ENCODE data around the gene PTGER2.

PTGER2 gene, protein sequence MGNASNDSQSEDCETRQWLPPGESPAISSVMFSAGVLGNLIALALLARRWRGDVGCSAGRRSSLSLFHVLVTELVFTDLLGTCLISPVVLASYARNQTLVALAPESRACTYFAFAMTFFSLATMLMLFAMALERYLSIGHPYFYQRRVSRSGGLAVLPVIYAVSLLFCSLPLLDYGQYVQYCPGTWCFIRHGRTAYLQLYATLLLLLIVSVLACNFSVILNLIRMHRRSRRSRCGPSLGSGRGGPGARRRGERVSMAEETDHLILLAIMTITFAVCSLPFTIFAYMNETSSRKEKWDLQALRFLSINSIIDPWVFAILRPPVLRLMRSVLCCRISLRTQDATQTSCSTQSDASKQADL

DNA sequence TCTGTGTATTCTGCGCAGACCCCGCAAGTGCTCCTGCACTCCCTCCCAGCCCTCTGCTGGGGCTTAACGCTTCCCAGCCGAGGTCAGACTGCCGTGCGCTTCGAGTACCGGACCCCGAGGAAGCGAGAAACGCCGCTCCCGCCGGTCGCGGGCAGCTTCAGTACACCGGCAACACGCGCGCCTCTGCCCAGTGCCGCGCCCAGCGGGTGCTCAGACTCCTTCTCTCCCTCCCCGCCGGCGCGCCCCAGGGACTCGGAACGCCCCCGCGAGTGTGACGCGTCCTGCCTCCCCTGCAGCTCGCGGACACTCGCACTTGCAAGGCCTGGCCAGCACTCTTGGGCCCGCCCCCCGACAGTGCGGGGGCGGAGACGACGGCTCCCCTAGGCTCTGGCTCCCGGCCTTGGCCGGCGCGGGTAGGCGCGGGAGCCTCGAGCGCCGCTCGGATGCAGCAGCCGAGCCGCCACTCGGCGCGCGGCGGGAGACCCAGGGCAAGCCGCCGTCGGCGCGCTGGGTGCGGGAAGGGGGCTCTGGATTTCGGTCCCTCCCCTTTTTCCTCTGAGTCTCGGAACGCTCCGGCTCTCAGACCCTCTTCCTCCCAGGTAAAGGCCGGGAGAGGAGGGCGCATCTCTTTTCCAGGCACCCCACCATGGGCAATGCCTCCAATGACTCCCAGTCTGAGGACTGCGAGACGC, at the start of gene PTGER2:
Gene PTGER2 (plus strand): TSS at position 410 of the 692 bp plus-strand sequence. CDS start 237 bp downstream, at position 647.
- DNase-seq: peak; percentile 88

DNA sequence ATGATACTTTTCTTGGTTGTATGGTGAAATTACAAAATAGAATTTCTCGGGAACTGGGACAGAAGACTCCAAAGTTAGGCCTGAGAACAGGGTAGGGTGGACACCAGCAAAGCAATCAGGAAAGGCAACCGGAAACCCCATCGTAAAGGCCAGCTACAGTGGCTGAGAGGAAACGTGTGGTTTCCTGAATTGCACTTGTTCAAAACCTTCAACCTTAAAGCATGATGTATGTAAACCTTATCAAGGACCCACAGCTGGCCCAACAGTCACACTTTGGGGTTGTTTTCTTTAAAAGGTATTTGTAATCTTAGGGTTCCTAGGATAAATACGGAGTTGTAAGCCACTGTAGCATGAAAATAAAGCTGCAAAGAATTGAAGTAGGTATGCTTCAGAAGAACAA, 48.9 kb upstream of the PTGER2 start:
- Mint-ChIP-seq H3K36me3 (ENCODE audit: low read depth) (no peaks in the 10 kb centered on the region), H3K4me1 (peaks cover 44% of the 10 kb centered on the region), H3K9me3 (no peaks in the 10 kb centered on the region), H3K27me3 (peaks cover 32% of the 10 kb centered on the region), H3K4me3 (no peak overlapping the region), H3K27ac (no peak overlapping the region)
- no peak for DNase-seq
- no peak for ATAC-seq

More for the DNA sequence above, at the start of gene PTGER2:
- Mint-ChIP-seq H3K4me1 (peaks cover 86% of the 10 kb centered on the region), H3K27ac (peak within 1 kb of the TSS; percentile 92), H3K9me3 (no peaks in the 10 kb centered on the region), H3K36me3 (ENCODE audit: low read depth) (peaks cover 20% of the 10 kb centered on the region), H3K4me3 (peak within 1 kb of the TSS; percentile 97), H3K27me3 (peaks cover 16% of the 10 kb centered on the region)
- peak; percentile 78 for ATAC-seq

DNA sequence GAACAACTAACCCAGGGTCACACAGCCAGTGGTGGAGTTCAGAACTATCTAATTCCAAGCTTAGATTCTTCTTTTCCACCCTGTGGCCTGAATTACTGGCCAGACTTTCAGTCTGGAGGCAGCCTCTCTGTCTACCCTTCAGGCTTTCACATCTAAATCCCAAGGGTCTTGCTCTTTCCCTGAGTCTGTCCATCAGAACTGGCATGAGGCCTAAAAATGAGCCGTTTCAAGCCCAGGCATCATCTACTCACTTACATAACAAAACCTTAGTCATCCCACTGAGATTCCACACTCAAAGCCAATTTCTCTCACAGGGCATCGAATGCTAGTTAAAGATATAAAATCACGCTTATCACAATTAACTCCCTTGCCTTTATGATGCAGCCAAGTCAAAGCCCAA, 47.9 kb upstream of the PTGER2 start:
- Mint-ChIP-seq H3K27me3 (peaks cover 35% of the 10 kb centered on the region), H3K4me1 (peaks cover 45% of the 10 kb centered on the region), H3K9me3 (no peaks in the 10 kb centered on the region), H3K4me3 (no peak overlapping the region), H3K27ac (peak overlapping the region; percentile 0), H3K36me3 (ENCODE audit: low read depth) (no peaks in the 10 kb centered on the region)
- ATAC-seq: no peak
- no peak for DNase-seq

DNA sequence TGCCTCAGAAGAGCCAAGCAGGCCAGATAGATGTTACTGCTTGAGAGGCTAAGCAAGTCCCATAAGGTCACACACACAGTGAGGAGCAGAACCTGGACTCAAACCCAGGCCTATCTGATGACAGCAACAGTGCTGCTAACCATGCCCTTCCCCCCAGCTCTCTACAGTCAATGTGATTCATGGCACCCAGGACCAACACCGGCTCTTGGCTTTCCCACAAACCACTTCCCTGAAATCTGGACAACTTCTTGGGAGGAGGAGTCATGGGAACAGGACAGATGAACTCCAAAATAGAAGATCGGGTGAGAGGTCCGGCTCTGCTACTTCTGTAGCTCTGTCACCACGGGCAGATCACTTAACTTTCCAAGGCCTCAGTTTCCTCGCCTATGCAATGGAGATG, 47.3 kb upstream of the PTGER2 start:
- DNase-seq: no peak
- Mint-ChIP-seq H3K27me3 (peaks cover 35% of the 10 kb centered on the region), H3K27ac (no peak overlapping the region), H3K36me3 (ENCODE audit: low read depth) (no peaks in the 10 kb centered on the region), H3K9me3 (no peaks in the 10 kb centered on the region), H3K4me1 (peaks cover 45% of the 10 kb centered on the region), H3K4me3 (peak overlapping the region; percentile 83)
- ATAC-seq: no peak

DNA sequence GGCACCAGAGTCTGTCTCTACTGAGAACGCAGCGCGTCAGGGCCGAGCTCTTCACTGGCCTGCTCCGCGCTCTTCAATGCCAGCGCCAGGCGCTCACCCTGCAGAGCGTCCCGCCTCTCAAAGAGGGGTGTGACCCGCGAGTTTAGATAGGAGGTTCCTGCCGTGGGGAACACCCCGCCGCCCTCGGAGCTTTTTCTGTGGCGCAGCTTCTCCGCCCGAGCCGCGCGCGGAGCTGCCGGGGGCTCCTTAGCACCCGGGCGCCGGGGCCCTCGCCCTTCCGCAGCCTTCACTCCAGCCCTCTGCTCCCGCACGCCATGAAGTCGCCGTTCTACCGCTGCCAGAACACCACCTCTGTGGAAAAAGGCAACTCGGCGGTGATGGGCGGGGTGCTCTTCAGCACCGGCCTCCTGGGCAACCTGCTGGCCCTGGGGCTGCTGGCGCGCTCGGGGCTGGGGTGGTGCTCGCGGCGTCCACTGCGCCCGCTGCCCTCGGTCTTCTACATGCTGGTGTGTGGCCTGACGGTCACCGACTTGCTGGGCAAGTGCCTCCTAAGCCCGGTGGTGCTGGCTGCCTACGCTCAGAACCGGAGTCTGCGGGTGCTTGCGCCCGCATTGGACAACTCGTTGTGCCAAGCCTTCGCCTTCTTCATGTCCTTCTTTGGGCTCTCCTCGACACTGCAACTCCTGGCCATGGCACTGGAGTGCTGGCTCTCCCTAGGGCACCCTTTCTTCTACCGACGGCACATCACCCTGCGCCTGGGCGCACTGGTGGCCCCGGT, 46.4 kb upstream of the PTGER2 start, which contains the start of gene PTGDR:
Gene PTGDR (plus strand): TSS at position 198 of the 778 bp plus-strand sequence. CDS start 117 bp downstream, at position 315.
- H3K36me3 Mint-ChIP-seq (ENCODE audit: low read depth): no peaks in the 10 kb centered on the region
- peak within 1 kb of the TSS; percentile 83 for H3K4me3 Mint-ChIP-seq
- H3K4me1 Mint-ChIP-seq: peaks cover 45% of the 10 kb centered on the region
- H3K27me3 Mint-ChIP-seq: peaks cover 35% of the 10 kb centered on the region
- peak; percentile 69 for ATAC-seq
- peak; percentile 40 for DNase-seq
- H3K9me3 Mint-ChIP-seq: no peaks in the 10 kb centered on the region
- no peak within 1 kb of the TSS for H3K27ac Mint-ChIP-seq

DNA sequence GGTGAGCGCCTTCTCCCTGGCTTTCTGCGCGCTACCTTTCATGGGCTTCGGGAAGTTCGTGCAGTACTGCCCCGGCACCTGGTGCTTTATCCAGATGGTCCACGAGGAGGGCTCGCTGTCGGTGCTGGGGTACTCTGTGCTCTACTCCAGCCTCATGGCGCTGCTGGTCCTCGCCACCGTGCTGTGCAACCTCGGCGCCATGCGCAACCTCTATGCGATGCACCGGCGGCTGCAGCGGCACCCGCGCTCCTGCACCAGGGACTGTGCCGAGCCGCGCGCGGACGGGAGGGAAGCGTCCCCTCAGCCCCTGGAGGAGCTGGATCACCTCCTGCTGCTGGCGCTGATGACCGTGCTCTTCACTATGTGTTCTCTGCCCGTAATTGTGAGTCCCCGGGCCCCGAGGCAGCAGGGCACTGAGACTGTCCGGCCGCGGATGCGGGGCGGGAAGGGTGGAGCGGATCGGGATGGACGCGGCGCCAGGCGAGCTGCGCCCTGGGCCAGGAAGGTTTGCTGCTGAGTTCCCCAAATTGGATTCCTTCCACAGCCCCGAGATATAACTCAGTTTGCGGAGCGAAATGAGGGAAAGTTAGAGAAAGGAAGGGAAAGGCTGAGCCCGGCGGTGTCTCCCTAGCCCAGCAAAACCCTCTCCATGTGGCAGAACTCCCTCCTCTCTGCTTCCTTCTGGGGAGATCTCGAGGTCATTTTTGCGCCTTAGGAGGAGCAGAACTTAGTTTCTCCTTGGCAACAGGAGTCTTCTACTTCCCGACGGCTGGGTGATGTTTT, 45.6 kb upstream of the PTGER2 start:
- H3K4me3 Mint-ChIP-seq: peak overlapping the region; percentile 83
- H3K4me1 Mint-ChIP-seq: peaks cover 43% of the 10 kb centered on the region
- DNase-seq (peak; percentile 36), ATAC-seq (peak; percentile 37)
- H3K36me3 Mint-ChIP-seq (ENCODE audit: low read depth): no peaks in the 10 kb centered on the region
- peaks cover 35% of the 10 kb centered on the region for H3K27me3 Mint-ChIP-seq
- H3K9me3 Mint-ChIP-seq: no peaks in the 10 kb centered on the region
- no peak overlapping the region for H3K27ac Mint-ChIP-seq

DNA sequence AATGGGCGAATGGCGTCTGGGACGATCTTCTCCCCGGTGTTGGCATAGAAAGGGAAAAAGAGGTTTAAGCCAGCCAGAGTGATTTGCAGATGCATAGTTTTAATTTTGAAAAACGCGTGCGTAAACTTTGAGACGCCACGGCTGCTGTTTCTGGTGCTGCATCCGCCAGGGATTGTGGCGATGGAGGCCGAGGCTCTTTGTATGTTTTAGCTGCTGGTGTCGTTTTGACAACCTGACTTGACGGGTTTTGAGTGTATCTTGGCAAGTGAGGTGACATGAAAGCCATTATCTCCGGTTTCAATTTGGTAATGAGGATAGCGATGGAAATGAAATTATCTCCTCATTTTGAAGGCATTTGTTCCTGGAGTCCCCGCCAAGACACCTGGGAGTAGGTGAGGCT, 45.0 kb upstream of the PTGER2 start:
- Mint-ChIP-seq H3K9me3 (no peaks in the 10 kb centered on the region), H3K36me3 (ENCODE audit: low read depth) (no peaks in the 10 kb centered on the region), H3K4me1 (peaks cover 43% of the 10 kb centered on the region), H3K27me3 (peaks cover 35% of the 10 kb centered on the region), H3K27ac (no peak overlapping the region), H3K4me3 (peak overlapping the region; percentile 83)
- DNase-seq (no peak), ATAC-seq (no peak)

DNA sequence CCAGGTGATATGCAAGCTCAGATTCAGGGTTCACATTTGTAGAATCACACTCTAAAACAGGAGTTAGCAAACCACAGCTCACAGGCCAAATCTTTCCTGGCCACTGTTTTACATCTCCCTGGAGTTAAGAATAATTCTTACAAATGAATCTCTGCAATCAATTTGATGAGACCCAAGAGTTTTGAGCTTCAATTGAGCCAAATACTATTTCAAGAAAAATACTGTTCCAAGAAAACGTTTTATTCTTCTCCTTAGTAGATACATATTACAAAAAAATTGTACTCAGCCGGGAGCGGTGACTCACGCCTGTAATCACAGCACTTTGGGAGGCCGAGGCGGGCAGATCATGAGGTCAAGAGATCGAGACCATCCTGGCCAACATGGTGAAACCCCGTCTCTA, 44.1 kb upstream of the PTGER2 start:
- Mint-ChIP-seq H3K27me3 (peaks cover 35% of the 10 kb centered on the region), H3K9me3 (no peaks in the 10 kb centered on the region), H3K27ac (no peak overlapping the region), H3K36me3 (ENCODE audit: low read depth) (no peaks in the 10 kb centered on the region), H3K4me3 (peak overlapping the region; percentile 83), H3K4me1 (peaks cover 45% of the 10 kb centered on the region)
- DNase-seq (no peak), ATAC-seq (no peak)

DNA sequence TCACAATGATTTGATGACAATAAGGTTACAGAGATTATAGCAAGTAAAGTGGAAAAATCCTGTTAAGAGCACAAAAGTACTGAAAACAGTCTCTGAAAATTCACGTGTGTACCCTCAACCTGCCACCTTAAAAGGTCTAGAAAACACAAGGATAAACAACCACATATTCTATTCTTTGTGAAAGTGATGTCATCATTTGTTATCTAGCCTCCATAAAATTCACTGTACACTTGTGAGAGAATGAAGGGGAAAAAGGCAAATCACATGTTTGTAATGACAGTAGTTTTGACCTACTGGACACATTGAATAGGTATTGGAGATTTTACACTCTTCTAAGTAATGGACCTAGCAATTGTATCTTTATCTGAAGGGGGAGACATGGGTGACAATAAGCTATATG, 42.6 kb upstream of the PTGER2 start:
- H3K27ac Mint-ChIP-seq: no peak overlapping the region
- H3K9me3 Mint-ChIP-seq: no peaks in the 10 kb centered on the region
- no peaks in the 10 kb centered on the region for H3K36me3 Mint-ChIP-seq (ENCODE audit: low read depth)
- no peak for ATAC-seq
- peaks cover 35% of the 10 kb centered on the region for H3K27me3 Mint-ChIP-seq
- DNase-seq: no peak
- no peak overlapping the region for H3K4me3 Mint-ChIP-seq
- H3K4me1 Mint-ChIP-seq: peaks cover 36% of the 10 kb centered on the region

DNA sequence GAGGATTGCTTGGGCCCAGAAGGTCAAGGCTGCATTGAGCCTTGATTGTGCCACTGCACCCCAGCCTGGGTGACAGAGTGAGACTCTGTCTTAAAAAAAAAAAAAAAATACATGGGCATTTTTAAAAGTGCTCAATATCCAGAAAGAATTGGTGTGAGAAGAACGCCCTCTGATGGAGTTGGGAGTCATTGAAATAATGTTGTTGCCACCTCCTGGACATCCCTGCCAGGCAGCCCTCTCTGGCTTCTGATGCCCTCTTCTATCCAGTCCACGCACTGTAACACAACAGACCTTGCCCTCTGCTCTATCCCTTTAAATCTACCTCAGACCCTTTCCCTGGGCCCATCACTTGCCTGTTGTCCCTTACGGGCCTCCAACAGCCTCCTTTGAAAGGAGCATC, 41.7 kb upstream of the PTGER2 start:
- DNase-seq: no peak
- H3K27ac Mint-ChIP-seq: no peak overlapping the region
- no peaks in the 10 kb centered on the region for H3K9me3 Mint-ChIP-seq
- H3K4me1 Mint-ChIP-seq: peaks cover 27% of the 10 kb centered on the region
- H3K36me3 Mint-ChIP-seq (ENCODE audit: low read depth): no peaks in the 10 kb centered on the region
- H3K4me3 Mint-ChIP-seq: no peak overlapping the region
- H3K27me3 Mint-ChIP-seq: peaks cover 28% of the 10 kb centered on the region
- no peak for ATAC-seq

DNA sequence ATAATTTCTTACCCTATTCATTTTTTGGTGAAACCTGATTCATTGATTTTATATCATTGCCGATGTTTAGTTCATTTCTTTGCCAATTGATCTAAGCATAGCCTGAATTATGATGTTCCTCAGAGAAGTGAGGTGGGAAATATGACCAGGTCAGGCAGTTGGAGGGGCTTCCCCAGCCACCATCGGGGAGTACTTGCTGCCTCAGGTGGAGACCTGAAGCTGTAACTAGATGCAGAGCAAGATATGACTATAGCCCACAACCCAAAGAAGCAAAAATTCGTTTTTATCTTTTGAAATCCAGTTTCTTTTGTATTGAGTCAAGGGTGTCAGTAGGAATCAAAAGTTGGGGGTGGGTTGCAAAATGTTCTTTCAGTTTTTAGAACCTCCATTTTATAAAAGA, 38.7 kb upstream of the PTGER2 start:
- peak; percentile 65 for ATAC-seq
- DNase-seq: no peak
- peaks cover 2% of the 10 kb centered on the region for H3K27me3 Mint-ChIP-seq
- no peak overlapping the region for H3K4me3 Mint-ChIP-seq
- no peak overlapping the region for H3K27ac Mint-ChIP-seq
- peaks cover 16% of the 10 kb centered on the region for H3K4me1 Mint-ChIP-seq
- H3K36me3 Mint-ChIP-seq (ENCODE audit: low read depth): no peaks in the 10 kb centered on the region
- H3K9me3 Mint-ChIP-seq: no peaks in the 10 kb centered on the region

DNA sequence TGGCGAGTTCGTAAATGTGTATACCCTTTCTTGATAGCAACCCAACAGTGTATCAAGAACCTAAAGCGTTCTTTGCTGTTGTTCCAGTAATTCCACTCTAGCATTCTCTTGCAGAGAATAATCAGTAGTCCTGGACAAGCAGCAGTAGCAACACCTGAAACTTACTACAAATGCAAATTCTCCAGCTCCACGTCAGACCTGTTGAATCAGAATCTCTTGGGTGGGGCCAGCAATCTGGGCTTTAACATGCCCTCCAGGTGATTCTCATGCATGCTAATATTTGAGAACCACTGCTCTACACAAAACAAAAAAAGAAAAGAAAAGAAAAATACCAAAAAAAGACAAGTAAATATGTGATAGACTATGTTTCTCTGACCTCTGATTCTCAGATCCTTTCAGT, 36.6 kb upstream of the PTGER2 start:
- Mint-ChIP-seq H3K27ac (no peak overlapping the region), H3K9me3 (no peaks in the 10 kb centered on the region), H3K27me3 (no peaks in the 10 kb centered on the region), H3K4me1 (peaks cover 17% of the 10 kb centered on the region), H3K4me3 (no peak overlapping the region), H3K36me3 (ENCODE audit: low read depth) (no peaks in the 10 kb centered on the region)
- no peak for DNase-seq
- no peak for ATAC-seq

DNA sequence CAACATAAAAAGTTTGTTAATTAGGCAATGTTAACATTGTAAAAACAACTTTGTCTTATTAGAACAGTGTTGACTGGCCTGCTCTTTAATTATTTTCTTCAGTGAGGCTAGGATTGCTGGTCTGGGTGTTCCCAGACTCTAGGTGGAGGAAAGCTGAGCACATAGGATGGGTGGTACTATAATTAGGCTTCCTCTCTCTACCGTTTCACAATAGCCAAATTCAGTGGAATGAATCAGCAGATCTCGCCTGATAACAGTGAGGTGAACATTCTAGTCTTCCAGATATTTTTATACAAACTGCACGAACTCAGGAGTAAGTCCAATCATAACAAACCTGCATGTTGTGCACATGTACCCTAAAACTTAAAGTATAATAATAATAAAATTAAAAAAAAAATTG, 34.7 kb upstream of the PTGER2 start:
- Mint-ChIP-seq H3K9me3 (no peaks in the 10 kb centered on the region), H3K4me1 (peaks cover 17% of the 10 kb centered on the region), H3K36me3 (ENCODE audit: low read depth) (no peaks in the 10 kb centered on the region), H3K27me3 (no peaks in the 10 kb centered on the region), H3K27ac (no peak overlapping the region), H3K4me3 (no peak overlapping the region)
- no peak for ATAC-seq
- no peak for DNase-seq

DNA sequence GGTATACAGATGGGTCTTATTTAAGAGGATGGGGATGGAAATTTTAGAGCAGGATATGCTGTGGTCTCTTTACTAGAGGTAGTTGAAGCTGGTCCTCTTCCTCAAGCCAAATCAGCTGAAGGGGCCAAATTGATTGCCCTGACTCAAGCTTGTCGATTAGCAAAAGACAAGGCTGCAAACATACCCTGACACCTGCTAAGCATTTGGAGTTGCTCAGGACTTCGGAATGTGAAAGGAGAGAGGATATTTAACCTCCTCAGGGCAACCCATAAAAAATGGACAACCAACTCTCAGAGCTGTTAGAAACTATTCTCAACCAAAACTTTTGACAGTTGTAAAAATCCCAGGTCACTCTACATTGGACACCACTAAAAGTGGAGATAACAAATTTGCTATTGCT, 31.0 kb upstream of the PTGER2 start:
- H3K4me3 Mint-ChIP-seq: no peak overlapping the region
- H3K4me1 Mint-ChIP-seq: peaks cover 27% of the 10 kb centered on the region
- H3K27ac Mint-ChIP-seq: no peak overlapping the region
- no peaks in the 10 kb centered on the region for H3K27me3 Mint-ChIP-seq
- no peak for DNase-seq
- H3K9me3 Mint-ChIP-seq: no peaks in the 10 kb centered on the region
- no peak for ATAC-seq
- no peaks in the 10 kb centered on the region for H3K36me3 Mint-ChIP-seq (ENCODE audit: low read depth)
